GM23248 (cell line): ENCODE results near the gene SEMA7A. TPM values are rescaled to one million over a fixed set of nuclear protein-coding genes. Genes with fewer than 3 reads are reported as not detected.
A peak's percentile ranks its signal among the peaks of the same experiment; 100 is the strongest.

Source experiments
- DNase-seq: peaks from one replicate; pipeline ENCODE4 v3.0.0-alpha.2; 2015
- H2AFZ ChIP-seq: fragments of 200-600 bp; sonication (generic); 2 replicates; pipeline ENCODE4 v1.6.1; 2016; ENCODE audit warnings: antibody characterized with exemption
- H3F3A ChIP-seq: fragments of 200-600 bp; sonication (generic); 2 replicates; pipeline ENCODE4 v1.6.1; 2016; ENCODE audit warnings: mild to moderate bottlenecking, antibody characterized with exemption, mixed run types; ENCODE audit not compliant: insufficient read depth
- H3K27ac ChIP-seq: fragments of 200-600 bp; sonication (generic); 2 replicates; pipeline ENCODE4 v1.5.1; 2016; ENCODE audit warnings: mild to moderate bottlenecking
- H3K27me3 ChIP-seq: fragments of 200-600 bp; sonication (generic); replicated peaks from 2 replicates; pipeline ENCODE4 v1.6.1; 2016; ENCODE audit warnings: mild to moderate bottlenecking; ENCODE audit not compliant: insufficient read depth
- H3K36me3 ChIP-seq: fragments of 200-600 bp; sonication (generic); 2 replicates; pipeline ENCODE4 v1.6.1; 2016; ENCODE audit warnings: low read depth, mild to moderate bottlenecking
- H3K4me1 ChIP-seq: fragments of 200-600 bp; sonication (generic); 2 replicates; pipeline ENCODE4 v1.6.1; 2016; ENCODE audit warnings: mild to moderate bottlenecking; ENCODE audit not compliant: insufficient read depth
- H3K4me2 ChIP-seq: fragments of 200-600 bp; sonication (generic); one replicate; pipeline ENCODE4 v1.6.1; 2016; ENCODE audit warnings: mild to moderate bottlenecking; ENCODE audit not compliant: unreplicated experiment
- H3K4me3 ChIP-seq: fragments of 200-600 bp; sonication (generic); 2 replicates; pipeline ENCODE4 v1.5.1; 2016; ENCODE audit warnings: mild to moderate bottlenecking
- H3K79me2 ChIP-seq: fragments of 200-600 bp; sonication (generic); 2 replicates; pipeline ENCODE4 v1.6.1; 2016; ENCODE audit warnings: mild to moderate bottlenecking; ENCODE audit not compliant: insufficient read depth
- H3K9ac ChIP-seq: fragments of 200-600 bp; sonication (generic); 2 replicates; pipeline ENCODE4 v1.6.1; 2016; ENCODE audit warnings: mild to moderate bottlenecking
- H3K9me2 ChIP-seq: fragments of 200-600 bp; sonication (generic); 2 replicates; pipeline ENCODE4 v1.6.1; 2016; ENCODE audit warnings: mixed run types, mild to moderate bottlenecking, moderate library complexity; ENCODE audit not compliant: insufficient read depth
- H3K9me3 ChIP-seq: fragments of 200-600 bp; sonication (generic); one replicate; pipeline ENCODE4 v1.6.1; 2017; ENCODE audit warnings: low read depth
- H4K20me1 ChIP-seq: fragments of 200-600 bp; sonication (generic); 2 replicates; pipeline ENCODE4 v1.6.0; 2016; ENCODE audit not compliant: insufficient read depth
- EZH2 ChIP-seq: fragments of 200-600 bp; sonication (generic); IDR thresholded peaks from 2 replicates; pipeline ENCODE4 v1.6.1; 2018; ENCODE audit warnings: antibody characterized with exemption, mild to moderate bottlenecking; ENCODE audit not compliant: insufficient read depth, poor library complexity, severe bottlenecking
- EZH2phosphoT487 ChIP-seq: fragments of 200-600 bp; sonication (generic); IDR thresholded peaks from 2 replicates; pipeline ENCODE4 v1.6.1; 2018; ENCODE audit warnings: antibody characterized with exemption, moderate library complexity, mild to moderate bottlenecking, low read depth; ENCODE audit not compliant: insufficient read depth
- WGBS, 2 experiments: methylation state at CpG; one replicate each; pipeline ENCODE4 v1.1.6; 2015 to 2017; ENCODE audit warnings: low lambda C conversion rate in 2 of 2, low coverage in 1 of 2; ENCODE audit errors: missing lambda C conversion rate in 2 of 2; 5-methylcytosine and 5-hydroxymethylcytosine counted together
- in situ Hi-C: fragments of 300-500 bp; cut with MboI; formaldehyde crosslinking; loops from 2 replicates; pipeline ENCODE4 v1.15.0; 2020
- polyA plus RNA-seq: library from polyadenylated mRNA; unstranded; fragments of >200 nt; fragmentation: Nextera tagmentation; extraction: Ambion mirVana; gene quantifications from 2 replicates; pipeline ENCODE4 v1.2.1, GENCODE V29; 2016
- total RNA-seq: library from RNA; depleted of rRNA; stranded (reverse); fragments of >200 nt; shearing (Covaris generic); gene quantifications from 2 replicates; pipeline ENCODE4 v1.2.3, GENCODE V29; 2014

The SEMA7A gene
- total and polyA plus RNA-seq, 2 experiments from 2014 or later = 42.3 to 132 TPM

- H3K27ac ChIP-seq = peak overlapping the region; percentile 14; the same call in 1 of the 2 replicates
Observed at GRCh38 chr15:74443100-74443909, 9.5 kb upstream of the SEMA7A start.

GRCh38 chr15:74442604-74443003, 8.8 kb upstream of the SEMA7A start:
- Histone ChIP-seq H3K79me2 (no peaks in the 10 kb centered on the region), H3K4me1 (peaks cover 14% of the 10 kb centered on the region), H3K9ac (peak overlapping the region; percentile 6; the same call in 1 of the 2 replicates), H3K9me2 (no peaks in the 10 kb centered on the region), H3K27me3 (no peaks in the 10 kb centered on the region), H3K36me3 (no peaks in the 10 kb centered on the region), H4K20me1 (no peaks in the 10 kb centered on the region), H3K4me3 (no peak overlapping the region), H2AFZ (no peak overlapping the region), H3K9me3 (no peaks in the 10 kb centered on the region), H3K27ac (peak overlapping the region; percentile 14; the same call in 1 of the 2 replicates), H3F3A (no peaks in the 10 kb centered on the region), H3K4me2 (peak overlapping the region; percentile 30)
- no peak for DNase-seq
- TF ChIP-seq EZH2phosphoT487 = no peak
- TF ChIP-seq EZH2 = no peak
- in situ Hi-C loops = no loop called here
- 62 to 74% methylated on average over 3 of the region's 3 CpGs for WGBS, 2 experiments

More at GRCh38 chr15:74443100-74443909, 9.5 kb upstream of the SEMA7A start:
- Histone ChIP-seq H3K4me1 (peaks cover 14% of the 10 kb centered on the region), H3K79me2 (no peaks in the 10 kb centered on the region), H2AFZ (no peak overlapping the region), H3K4me2 (peak overlapping the region; percentile 30), H4K20me1 (no peaks in the 10 kb centered on the region), H3K9me3 (no peaks in the 10 kb centered on the region), H3K36me3 (no peaks in the 10 kb centered on the region), H3K4me3 (no peak overlapping the region), H3K27me3 (no peaks in the 10 kb centered on the region), H3F3A (no peaks in the 10 kb centered on the region), H3K9ac (peak overlapping the region; percentile 6; the same call in 1 of the 2 replicates), H3K9me2 (no peaks in the 10 kb centered on the region)
- DNase-seq = peak; percentile 74
- in situ Hi-C loops = no loop called here
- WGBS, 2 experiments = 72 to 73% methylated on average over 14 of the region's 14 CpGs
- TF ChIP-seq EZH2phosphoT487 = no peak
- no peak for TF ChIP-seq EZH2

- in situ Hi-C loops = no loop called here
- TF ChIP-seq EZH2 (no peak), EZH2phosphoT487 (no peak)
Observed at GRCh38 chr15:74442063-74442462, 8.3 kb upstream of the SEMA7A start.

GRCh38 chr15:74441248-74441941, 7.6 kb upstream of the SEMA7A start:
- no peak for DNase-seq
- H3F3A ChIP-seq = no peaks in the 10 kb centered on the region
- no peaks in the 10 kb centered on the region for H3K79me2 ChIP-seq
- H3K27me3 ChIP-seq = no peaks in the 10 kb centered on the region
- no peaks in the 10 kb centered on the region for H3K9me2 ChIP-seq
- no peaks in the 10 kb centered on the region for H4K20me1 ChIP-seq
- no peak for TF ChIP-seq EZH2
- TF ChIP-seq EZH2phosphoT487 = no peak
- no peak overlapping the region for H3K4me3 ChIP-seq
- 67 to 69% methylated on average over 6 of the region's 6 CpGs for WGBS, 2 experiments
- in situ Hi-C loops = no loop called here
- no peaks in the 10 kb centered on the region for H3K36me3 ChIP-seq
- H3K27ac ChIP-seq = no peak overlapping the region
- no peak overlapping the region for H3K9ac ChIP-seq
- peaks cover 14% of the 10 kb centered on the region for H3K4me1 ChIP-seq
- H2AFZ ChIP-seq = no peak overlapping the region
- H3K4me2 ChIP-seq = no peak overlapping the region
- no peaks in the 10 kb centered on the region for H3K9me3 ChIP-seq

More at GRCh38 chr15:74442063-74442462, 8.3 kb upstream of the SEMA7A start:
- DNase-seq = no peak
- Histone ChIP-seq H3K27me3 (no peaks in the 10 kb centered on the region), H3K27ac (no peak overlapping the region), H2AFZ (no peak overlapping the region), H3K9me3 (no peaks in the 10 kb centered on the region), H3K4me3 (no peak overlapping the region), H3K4me2 (peak overlapping the region; percentile 30), H4K20me1 (no peaks in the 10 kb centered on the region), H3K9me2 (no peaks in the 10 kb centered on the region), H3F3A (no peaks in the 10 kb centered on the region), H3K9ac (no peak overlapping the region), H3K36me3 (no peaks in the 10 kb centered on the region), H3K79me2 (no peaks in the 10 kb centered on the region), H3K4me1 (peaks cover 14% of the 10 kb centered on the region)
- WGBS, 2 experiments = 70 to 84% methylated on average over 3 of the region's 3 CpGs
